ENCODE measurements around the gene MTHFD2L. TPM values are rescaled to one million over a fixed set of nuclear protein-coding genes. Genes with fewer than 3 reads are reported as not detected.

Gene MTHFD2L
- total and polyA plus RNA-seq, 9 of the 15 experiments (the other 6 are each of a cell fraction or from before 2014, with no cell fraction given), result 10.0 to 39.0 (median 26.0) TPM

GRCh38 chr4:74157561-74158465, at the start of gene MTHFD2L (continued):
- peak; percentile 70; the same call in 1 of the 2 replicates for TF ChIP-seq CHAMP1 (IDR thresholded peaks at IDR 0.05)
- TF ChIP-seq RNF2 (IDR thresholded peaks at IDR 0.05), result peak; percentile 50; the same call in 1 of the 2 replicates
- peak; percentile 70; the same call in 1 of the 2 replicates for TF ChIP-seq ZNF589 (CRISPR knock-in tag; IDR thresholded peaks at IDR 0.05; ENCODE audit: low read depth)
- TF ChIP-seq ARID2 (IDR thresholded peaks at IDR 0.05), result no peak
- no peak for TF ChIP-seq DPF2 (IDR thresholded peaks at IDR 0.05)
- no peak for TF ChIP-seq CEBPZ (IDR thresholded peaks at IDR 0.05; ENCODE audit: borderline replicate concordance, low read depth, low read length)
- no peak for TF ChIP-seq ESRRB (CRISPR knock-in tag; IDR thresholded peaks at IDR 0.05; ENCODE audit: borderline replicate concordance)
- peak; percentile 75 for TF ChIP-seq VEZF1 (CRISPR knock-in tag; IDR thresholded peaks at IDR 0.05)
- no peak for TF ChIP-seq MEIS2 (IDR thresholded peaks at IDR 0.05; ENCODE audit: partially characterized antibody)
- TF ChIP-seq NCOA2 (IDR thresholded peaks at IDR 0.05; ENCODE audit: partially characterized antibody in 2 of 2), result no peak
- no peak for TF ChIP-seq MED1 (CRISPR knock-in tag; IDR thresholded peaks at IDR 0.05; ENCODE audit: borderline replicate concordance)
- TF ChIP-seq FOXP1 (CRISPR knock-in tag; IDR thresholded peaks at IDR 0.05), result peak; percentile 79; the same call in 1 of the 2 replicates
- no peak for TF ChIP-seq MECOM (CRISPR knock-in tag; IDR thresholded peaks at IDR 0.05)
- no peak for TF ChIP-seq RBM14 (IDR thresholded peaks at IDR 0.05; ENCODE audit: borderline replicate concordance, insufficient read depth, low read depth, low read length)
- TF ChIP-seq NR3C1 (CRISPR knock-in tag; IDR thresholded peaks at IDR 0.05), result no peak
- TF ChIP-seq, protein P1, sequence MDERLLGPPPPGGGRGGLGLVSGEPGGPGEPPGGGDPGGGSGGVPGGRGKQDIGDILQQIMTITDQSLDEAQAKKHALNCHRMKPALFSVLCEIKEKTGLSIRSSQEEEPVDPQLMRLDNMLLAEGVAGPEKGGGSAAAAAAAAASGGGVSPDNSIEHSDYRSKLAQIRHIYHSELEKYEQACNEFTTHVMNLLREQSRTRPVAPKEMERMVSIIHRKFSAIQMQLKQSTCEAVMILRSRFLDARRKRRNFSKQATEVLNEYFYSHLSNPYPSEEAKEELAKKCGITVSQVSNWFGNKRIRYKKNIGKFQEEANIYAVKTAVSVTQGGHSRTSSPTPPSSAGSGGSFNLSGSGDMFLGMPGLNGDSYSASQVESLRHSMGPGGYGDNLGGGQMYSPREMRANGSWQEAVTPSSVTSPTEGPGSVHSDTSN (CRISPR knock-in tag; IDR thresholded peaks at IDR 0.05; ENCODE audit: low read depth), result no peak
- TF ChIP-seq, protein P1 (tag; conservative IDR thresholded peaks at IDR 0.05; ENCODE audit: low read depth), result 0 out of 2 replicates have a peak, but pooled peaks have one; percentile 23

Data from K562 (cell line).